RPMI7951 (cell line): ENCODE data around the gene PGA3. TPM values are rescaled to one million over a fixed set of nuclear protein-coding genes. Genes with fewer than 3 reads are reported as not detected.
A peak's percentile ranks its signal among the peaks of the same experiment; 100 is the strongest.
"Not testable (repeated sequence)": the region's sequence is repeated elsewhere in the genome, so short reads cannot be mapped to it uniquely, and the experiment has no call there.

Experiments
- DNase-seq: peaks from one replicate; pipeline ENCODE4 v3.0.0-alpha.2; 2012; ENCODE audit warnings: low read depth
- total RNA-seq: library from RNA; depleted of rRNA; stranded (reverse); fragments of >200 nt; shearing (Covaris generic); gene quantifications from 2 replicates; pipeline ENCODE4 v1.2.3, GENCODE V29; 2014

PGA3 gene
- total RNA-seq, 1 experiment from 2014 or later, result not detected

DNA sequence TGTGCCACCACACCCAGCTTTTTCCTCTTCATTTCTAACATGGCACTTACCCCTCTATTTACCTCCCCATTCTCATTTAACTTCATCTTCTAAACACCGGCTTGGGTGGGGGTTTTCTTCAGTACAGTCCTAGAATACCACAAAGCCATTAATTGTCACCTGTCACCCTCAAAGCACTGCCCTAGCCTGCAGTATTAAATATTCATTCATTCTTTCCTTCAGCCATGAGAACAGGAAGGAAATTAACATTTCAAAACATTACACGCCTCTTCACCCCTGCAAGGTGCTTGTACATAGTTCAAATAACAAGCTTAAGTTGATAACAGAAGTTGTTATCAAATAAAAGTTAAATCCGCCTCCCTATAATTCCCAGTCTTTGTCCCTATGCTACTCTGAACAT, 31.4 kb upstream of the PGA3 start:
- no peak for DNase-seq

DNA sequence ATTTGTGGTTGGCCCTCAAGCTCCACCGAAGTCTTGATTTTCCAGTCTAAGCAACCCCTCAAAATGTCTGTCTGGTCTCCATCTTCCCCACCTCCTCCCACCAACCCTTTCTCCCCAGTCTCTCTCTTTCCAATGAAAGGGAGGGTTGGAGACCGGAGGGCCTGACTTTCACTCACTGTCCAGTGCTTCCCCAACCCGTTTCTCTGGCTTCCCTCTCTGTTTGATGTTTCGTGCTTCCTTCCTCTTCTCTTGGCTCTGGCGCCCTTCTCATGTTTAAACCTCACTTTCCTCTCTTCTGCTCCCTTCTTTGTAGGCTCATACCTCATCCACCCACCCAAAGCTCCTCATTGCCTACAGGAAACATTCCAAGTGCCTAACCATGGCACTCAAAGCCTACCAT, 31.0 kb upstream of the PGA3 start:
- DNase-seq, result no peak

GRCh38 chr11:61172888-61173287, 30.4 kb upstream of the PGA3 start:
- no peak for DNase-seq

DNA sequence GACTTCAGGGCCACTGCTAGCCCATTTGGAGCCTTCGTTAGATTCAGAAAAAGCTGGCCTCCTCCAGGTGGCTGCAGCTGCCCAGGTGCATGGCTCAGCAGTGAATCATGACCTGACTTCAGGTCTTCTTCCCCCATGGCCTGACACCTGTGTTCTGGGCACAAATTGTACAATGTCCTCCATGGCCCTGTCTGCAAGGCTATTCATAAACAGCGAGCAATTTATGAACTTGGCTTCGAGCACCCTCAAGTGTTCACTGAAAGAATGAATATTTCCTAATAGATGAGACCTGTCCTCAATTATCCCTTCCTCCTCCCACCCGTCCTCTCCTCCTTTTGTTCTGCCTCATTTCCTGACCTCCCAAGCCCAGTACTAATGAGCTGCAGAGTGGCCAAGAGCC, 29.9 kb upstream of the PGA3 start:
- peak; percentile 49 for DNase-seq

GRCh38 chr11:61174273-61174672, 29.0 kb upstream of the PGA3 start:
- no peak for DNase-seq

DNA sequence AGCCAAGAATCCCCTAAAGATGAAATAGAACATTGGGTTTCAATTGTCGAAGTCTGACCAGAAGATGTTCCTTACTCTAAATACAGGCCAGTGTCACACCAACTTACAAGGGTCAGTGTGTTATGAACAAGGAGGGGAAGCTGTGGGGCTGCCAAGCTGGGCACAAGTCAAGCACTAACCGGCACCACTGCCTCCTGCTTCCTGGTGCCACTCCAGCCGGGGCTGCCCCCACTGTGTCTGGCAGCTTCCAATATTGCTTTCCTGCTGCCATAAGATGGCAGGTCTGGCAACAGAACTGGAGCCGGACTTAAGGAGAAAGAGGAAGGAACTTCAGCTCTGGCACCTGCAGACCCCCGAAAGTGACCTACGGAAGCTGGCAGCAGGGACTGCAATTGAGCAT, 28.4 kb upstream of the PGA3 start:
- no peak for DNase-seq

GRCh38 chr11:61176446-61176845, 26.9 kb upstream of the PGA3 start:
- no peak for DNase-seq

GRCh38 chr11:61180205-61180604, 23.1 kb upstream of the PGA3 start:
- DNase-seq, result not testable (repeated sequence)

GRCh38 chr11:61181489-61181888, 21.8 kb upstream of the PGA3 start:
- no peak for DNase-seq

DNA sequence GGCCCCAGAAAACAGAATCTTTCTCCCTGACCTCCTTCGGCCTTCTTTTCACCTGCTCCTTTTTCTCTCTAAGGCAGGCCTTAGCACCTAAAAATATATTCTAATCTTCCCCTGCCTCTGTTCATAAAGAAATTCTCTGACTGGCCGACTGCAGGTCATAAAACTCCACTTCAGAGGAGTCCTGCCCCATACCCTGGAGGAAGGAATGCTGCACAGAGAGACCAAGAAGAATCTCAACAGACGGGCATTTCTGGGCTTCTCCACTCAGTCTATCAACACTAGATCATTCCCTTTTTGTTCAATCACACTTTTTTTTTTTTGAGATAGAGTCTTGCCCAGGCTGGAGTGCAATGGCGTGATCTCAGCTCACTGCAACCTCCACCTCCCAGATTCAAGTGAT, 19.7 kb upstream of the PGA3 start:
- DNase-seq, result no peak

- DNase-seq, result no peak
Measured at GRCh38 chr11:61186504-61186903, 16.8 kb upstream of the PGA3 start.

GRCh38 chr11:61187505-61188130, 15.7 kb upstream of the PGA3 start:
- peak; percentile 67 for DNase-seq

GRCh38 chr11:61189933-61190332, 13.4 kb upstream of the PGA3 start:
- DNase-seq, result no peak

DNA sequence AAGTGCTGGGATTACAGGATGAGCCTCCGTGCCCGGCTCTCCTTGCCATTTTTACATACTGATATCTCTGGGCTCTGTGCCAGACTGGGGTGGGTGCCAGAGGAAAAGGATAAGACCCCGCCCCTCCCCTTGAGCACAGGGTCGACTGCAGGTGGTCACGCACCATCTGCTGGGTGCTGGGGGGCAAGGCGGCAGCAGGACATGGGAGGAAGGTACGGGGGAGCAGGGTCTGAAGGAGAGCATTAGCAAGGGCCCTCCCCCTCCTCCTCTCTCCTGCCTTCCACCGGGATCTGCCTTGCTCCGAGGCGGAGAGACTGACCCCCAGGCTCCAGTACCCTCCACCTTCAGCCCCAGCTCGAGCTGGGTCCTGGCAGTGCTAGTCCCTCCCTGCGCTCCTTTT, 9.7 kb upstream of the PGA3 start:
- no peak for DNase-seq

DNA sequence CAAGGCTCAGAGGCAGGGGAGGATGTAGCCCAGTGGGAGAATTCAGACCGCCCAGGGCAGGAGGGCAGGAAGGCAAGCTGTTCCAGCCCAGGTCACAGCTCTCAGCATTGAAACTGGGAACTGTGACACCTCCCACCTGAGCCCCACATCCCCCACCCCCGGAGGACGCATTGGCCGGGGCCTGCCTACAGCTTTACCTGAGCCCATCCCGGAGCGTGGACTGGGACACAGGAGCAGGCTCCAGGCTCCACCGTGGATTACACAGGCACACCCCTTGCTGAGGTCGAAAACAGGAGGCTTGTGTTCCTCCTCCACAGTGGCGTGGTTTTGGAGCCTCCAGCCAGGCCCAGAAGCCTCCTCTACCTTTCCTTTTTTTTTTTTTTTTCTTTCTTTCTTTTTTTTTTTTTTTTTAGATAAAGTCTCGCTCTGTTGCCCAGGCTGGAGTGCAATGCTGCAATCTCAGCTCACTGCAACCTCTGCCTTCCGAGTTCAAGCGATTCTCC, 9.1 kb upstream of the PGA3 start:
- no peak for DNase-seq

DNA sequence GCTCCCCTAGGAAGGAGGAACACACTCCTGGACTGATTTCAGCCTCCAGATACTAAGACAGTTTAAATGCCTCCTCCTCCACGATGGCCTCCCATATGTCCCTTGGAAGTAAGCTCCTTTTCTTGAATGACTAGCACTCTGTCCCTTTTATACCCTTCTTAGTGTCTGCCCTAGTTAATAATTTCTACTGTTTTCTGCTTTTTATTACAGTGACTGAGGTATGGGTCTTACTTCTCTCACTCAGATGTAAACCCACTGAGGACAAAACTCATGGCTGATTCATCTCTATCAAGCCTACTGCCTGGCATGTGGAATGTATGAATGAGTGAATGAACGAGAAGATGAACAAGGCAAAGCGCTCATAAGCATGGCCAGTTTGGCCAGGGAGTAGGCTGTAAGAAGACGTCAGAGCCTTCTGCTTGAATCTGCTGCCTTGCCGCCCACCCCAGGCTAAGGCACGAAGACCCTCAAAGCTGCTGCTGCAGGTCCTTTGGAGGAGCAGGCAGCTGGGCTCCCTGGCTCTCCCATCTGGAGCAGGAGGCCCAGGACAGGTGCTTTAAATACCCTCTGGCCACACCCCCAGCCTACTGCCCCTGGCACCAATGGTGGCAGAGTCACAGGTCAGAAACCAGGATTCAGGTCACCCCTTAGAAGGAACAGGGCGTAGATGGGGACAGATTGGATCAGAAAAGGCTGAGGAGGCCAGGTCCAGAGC, 8.2 kb upstream of the PGA3 start:
- DNase-seq, result no peak

GRCh38 chr11:61195719-61196118, 7.6 kb upstream of the PGA3 start:
- DNase-seq, result no peak

GRCh38 chr11:61198361-61198760, 5.0 kb upstream of the PGA3 start:
- DNase-seq, result no peak

DNA sequence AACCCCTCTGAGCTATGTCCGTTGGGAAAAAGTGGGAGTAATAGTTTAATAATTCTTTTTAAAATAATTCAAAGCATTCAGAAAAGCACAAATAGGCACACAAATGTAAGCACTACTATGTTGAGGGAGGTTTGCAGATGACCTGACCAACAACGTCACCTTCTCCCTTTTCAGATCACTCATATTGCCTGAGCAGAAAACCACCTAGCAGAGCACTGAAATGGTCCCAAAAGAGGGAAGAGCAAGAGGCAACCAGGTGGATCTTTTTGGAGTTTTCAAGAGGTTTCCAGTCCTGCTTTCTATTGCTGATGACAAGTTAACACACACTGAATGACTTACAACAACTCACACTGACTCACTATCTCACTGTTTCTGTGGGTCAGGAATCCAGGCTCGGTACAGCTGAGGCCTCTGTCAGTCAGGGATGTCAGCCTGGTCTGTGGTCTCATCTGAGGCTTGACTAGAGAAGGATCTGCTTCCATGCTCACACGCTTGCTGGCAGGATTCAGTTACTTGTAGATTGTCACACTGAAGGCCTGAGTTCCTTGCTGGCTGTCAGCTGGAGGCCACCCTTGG, 4.3 kb upstream of the PGA3 start:
- DNase-seq, result no peak

DNA sequence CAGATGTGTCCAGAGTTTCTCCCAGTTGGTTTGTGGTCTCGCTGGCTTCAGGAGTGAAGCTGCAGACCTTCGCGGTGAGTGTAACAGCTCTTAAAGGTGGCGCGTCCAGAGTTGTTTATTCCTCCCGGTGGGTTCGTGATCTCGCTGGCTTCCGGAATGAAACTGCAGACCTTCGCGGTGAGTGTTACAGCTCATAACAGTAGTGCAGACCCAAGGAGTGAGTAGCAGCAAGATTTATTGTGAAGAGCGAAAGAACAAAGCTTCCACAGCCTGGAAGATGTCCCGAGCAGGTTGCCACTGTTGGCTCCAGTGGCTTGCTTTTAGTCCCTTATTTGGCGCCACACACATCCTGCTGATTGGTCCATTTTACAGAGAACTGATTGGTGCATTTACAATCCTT, 1.8 kb upstream of the PGA3 start:
- no peak for DNase-seq

DNA sequence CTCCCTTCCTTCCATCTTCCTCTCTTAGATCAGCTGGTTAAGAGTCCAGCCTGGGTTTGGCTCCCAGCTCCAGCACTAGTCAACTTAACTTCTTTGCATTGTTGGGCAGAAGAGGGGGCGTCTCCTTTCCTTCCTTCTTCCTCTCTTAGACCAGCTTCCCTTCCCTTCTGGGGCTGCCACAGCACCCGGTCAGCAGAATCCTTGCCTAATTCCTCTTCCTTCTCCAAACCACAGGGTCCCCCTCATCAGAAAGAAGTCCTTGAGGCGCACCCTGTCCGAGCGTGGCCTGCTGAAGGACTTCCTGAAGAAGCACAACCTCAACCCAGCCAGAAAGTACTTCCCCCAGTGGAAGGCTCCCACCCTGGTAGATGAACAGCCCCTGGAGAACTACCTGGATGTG, 558 bp downstream of the PGA3 start:
- DNase-seq, result not testable (repeated sequence)

DNA sequence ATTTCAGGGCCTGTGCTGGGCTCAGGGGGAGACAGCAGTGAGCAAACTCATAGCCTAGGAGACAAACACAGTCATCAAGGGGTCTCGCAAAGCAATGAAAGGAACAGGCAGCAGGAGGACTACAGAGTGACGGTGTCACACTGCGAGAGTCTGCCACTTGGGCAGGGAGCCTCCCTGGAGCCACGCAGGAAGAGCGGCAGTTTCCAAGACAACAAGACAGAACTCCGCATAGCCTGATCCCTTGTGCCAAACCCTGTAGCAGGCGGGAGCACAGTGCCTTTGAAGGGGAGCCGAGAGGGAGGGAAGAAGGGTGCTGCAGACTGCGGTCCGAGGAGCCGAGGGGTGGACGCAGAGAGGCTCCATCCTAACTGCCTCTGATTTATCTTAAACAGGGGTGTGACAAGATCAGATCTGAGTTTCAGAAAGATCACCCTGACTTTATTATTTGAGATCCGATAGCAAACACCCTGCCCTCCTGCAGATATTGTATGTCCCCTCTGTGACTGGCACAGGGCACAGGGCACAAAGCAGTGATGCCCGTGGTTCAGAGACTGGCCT, 1.3 kb downstream of the PGA3 start:
- DNase-seq, result not testable (repeated sequence)
